NCI-H774 (cell line): ENCODE data around the gene MRPL38.
"Not testable (repeated sequence)": the region's sequence is repeated elsewhere in the genome, so short reads cannot be mapped to it uniquely, and the experiment has no call there.

Experiments used
- DNase-seq: peaks from one replicate; lab custom pipeline; 2025; lab: John Stamatoyannopoulos, UW

The MRPL38 gene

GRCh38 chr17:75854101-75854748 is 50.5 kb downstream of the MRPL38 start:
- no peak for DNase-seq

- DNase-seq: no peak
Observed at GRCh38 chr17:75853433-75853832, 51.3 kb downstream of the MRPL38 start.

DNA sequence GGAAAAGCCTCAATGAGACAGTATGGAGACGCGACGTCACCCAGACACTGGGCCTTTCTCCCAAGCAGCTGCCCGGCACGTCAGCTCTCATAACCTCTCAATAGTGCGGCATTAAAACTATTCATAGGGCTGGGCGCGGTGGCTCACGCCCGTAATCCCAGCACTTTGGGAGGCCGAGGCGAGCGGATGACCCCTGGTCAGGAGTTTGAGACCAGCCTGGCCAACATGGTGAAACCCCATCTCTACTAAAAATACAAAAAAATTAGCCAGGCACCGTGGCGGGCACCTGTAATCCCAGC is 53.0 kb downstream of the MRPL38 start:
- DNase-seq: not testable (repeated sequence)

- DNase-seq: no peak
Observed at GRCh38 chr17:75850928-75851692, 53.6 kb downstream of the MRPL38 start.

GRCh38 chr17:75849724-75850123 is 55.0 kb downstream of the MRPL38 start:
- DNase-seq: no peak

DNA sequence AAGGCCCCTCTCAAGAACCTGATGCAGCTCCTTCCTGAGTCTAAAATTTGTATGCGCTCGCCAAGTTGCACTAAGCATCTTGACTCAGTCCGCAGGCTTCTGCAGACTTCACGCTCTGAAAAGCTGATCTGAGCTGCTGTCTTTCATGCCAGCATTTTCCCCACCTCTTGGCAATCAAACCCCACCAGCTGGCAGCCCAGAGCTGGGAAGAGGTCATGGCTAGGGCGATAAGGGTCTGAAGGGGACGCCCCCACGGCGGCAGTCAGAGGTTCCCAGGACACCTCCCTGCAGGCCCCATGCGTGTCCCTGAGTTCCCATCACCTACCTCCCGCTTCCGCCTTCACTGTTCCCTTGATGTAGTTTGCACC is 55.4 kb downstream of the MRPL38 start:
- no peak for DNase-seq
